HTERT RPE-1 (cell line): ENCODE data around the gene GNG4.

Source experiments
- in situ Hi-C: fragments of 300-500 bp; cut with MboI; formaldehyde crosslinking; loops from 4 replicates; pipeline ENCODE4 v1.14.3; 2020; ENCODE audit warnings: low sequenced_read_pairs

The GNG4 gene

DNA sequence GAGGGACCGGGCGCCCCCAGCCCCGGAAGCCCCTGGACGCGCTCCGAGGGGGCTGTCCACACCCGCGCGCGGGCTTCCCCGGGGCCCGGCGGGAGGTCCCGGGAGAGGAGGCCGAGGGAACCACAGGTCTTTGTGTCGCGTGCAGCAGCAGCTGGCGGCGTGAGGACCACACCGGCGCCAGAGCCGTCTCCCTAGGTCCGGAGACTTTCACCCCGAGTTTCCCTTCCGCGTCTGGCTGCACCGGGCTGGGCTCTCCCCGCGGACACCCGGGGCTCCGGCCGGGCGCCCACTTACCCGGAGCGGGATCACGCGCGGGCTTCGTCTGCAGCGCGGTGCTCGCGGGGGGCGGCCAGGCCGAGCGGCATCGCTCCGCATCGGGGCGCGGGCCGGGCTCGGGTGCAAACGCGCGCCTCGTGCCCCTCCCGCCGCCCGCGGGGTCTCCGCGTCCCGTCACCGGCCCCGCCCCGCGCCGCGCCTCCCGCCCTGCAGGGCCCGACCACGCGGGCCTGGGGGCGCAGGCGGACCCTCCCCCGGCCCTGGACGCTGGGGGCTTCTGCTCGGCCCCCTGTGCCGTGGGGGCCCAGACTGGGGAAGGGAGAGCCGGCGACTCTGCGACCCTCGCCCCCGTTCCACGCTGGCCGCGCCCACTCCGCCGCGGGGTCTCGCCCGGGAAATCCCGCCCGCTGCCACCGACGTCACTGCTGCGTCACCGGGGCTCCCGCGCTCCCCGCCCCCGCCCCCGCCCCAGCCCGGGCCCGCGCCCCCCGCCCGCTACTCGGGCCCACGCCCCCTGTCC lies at the start of gene GNG4:
Gene GNG4 (minus strand): TSS at position 417 of the 796 bp plus-strand sequence. CDS start 65,946 bp downstream, outside the sequence.
- in situ Hi-C loops: no loop called here

DNA sequence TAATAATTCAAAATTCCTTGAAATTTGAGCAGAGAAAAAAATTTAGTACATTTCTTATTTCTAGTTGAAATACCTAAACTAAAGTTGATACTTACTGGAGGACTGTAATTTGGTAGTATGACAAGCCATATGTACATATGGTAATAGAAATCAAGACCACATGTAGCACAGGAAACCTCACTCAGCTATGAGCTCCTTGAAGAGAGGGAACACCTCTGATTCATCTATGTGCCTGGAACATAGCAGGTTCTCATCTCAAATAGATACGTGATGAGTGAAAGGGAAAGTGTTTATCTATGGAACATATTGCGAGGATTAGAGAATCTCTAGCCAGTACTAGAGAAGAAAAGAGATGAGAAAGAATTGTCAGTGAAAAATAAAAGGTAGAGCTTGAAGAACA lies 47.9 kb upstream of the GNG4 start:
- in situ Hi-C loops: no loop called here

DNA sequence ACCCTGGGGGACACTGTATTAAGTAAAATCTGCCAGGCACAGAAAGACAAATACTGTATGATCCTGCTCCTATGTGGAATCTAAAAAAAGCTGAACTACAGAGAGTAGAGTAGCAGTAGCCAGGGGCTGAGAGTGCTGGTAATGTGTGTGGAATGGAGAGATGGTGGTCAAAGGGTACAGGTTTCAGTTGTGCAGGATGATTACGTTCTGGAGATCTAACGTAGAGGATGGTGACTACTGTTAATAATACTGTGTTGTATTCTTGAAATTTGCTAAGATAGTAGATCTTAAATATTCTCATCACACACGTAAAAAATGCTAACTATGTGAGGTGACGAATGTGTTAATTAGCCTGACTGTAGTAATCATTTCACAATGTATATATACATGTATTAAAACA lies 39.8 kb upstream of the GNG4 start:
- in situ Hi-C loops: no loop called here

DNA sequence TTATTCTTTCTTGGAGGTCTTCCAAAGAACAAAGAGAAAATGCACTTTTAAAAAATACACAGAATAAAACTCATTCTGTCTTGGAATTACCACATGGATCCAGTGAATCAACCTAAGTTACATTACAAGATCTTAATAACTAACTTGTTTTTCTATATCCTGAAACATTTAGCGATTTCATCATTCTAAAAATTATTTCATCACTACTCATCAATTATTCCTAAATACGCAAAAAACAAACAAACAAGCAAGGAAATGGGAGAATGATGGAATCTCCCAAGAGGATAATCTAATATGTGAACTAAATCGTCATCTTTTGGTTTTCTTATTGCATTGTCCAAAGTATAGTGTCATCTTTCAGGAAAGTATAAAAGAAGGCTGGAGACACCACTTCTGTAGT lies 38.5 kb upstream of the GNG4 start:
- in situ Hi-C loops: no loop called here

DNA sequence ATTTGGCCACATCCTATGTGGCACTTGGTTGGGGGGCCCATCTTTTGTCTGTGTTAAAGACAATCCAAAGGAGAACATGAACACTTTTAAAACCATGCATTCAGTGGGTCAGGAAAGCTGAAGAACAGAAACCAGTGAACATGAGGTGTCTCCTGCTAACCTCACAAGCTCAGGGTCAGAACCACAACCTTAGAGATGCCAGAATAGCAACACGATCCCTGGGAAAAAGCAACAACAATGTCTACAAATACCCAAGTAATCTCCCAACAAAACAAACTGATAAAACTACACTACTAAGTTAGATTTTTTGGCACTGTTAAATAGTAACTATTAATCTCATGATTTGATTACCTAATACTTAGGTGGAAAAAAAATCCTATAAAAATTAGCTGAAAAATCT lies 34.1 kb upstream of the GNG4 start:
- in situ Hi-C loops: no loop called here

DNA sequence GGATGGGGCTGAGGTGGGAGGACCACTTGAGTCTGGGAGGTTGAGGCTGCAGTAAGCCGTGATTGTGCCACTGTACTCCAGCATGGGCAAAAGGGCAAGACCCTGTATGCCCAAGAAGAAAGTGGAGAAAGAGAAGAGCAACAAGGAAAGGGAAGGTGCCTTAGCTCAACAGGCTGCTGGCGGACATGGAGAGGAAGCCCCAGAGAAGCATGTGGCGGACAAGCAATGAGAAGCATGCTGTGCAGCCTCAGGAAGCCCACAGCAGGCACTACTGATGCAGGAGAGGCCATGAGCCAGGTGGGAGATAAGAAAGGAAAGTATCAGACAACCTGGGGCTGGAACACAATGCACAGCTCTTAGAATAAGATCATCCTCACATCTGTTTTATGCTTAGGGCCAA lies 32.6 kb upstream of the GNG4 start:
- in situ Hi-C loops: no loop called here

DNA sequence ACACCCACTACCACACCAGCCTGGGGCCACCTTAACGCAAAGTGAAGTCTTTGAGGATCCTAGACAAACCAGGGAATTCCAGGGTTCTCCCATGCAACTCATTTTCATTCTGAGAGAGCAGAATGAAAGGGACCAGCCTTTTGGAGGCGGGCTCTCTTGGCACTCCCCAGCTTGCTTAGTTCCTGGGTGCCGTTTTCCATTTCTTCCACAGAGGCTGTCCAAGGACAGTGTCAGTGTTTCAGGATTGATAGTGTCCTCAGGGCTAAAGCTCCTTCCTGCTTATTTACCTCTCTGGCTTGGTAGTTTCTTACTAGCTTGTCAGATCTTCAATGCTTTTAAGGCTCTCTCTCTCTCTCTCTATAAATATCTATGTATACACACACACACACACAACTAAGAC lies 30.1 kb upstream of the GNG4 start:
- in situ Hi-C loops: no loop called here

DNA sequence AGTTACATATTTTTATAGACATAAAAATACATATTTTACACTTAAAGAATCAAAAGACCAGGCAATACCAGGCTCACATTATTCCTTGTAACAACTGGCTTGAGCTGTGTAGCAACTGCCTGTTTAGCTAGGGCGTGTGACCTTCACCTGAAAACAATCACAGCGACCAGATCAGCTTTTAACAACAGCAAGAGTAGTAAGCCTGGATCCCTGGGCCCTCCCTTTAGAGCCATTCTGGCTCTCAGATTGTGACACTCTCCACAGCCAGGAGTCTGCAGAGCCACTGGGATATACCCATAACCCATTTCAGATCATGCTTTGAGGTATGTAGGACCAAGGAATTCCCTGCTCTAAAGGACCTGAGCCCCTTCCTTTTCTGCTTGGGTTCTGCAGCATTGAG lies 29.4 kb upstream of the GNG4 start:
- in situ Hi-C loops: no loop called here

DNA sequence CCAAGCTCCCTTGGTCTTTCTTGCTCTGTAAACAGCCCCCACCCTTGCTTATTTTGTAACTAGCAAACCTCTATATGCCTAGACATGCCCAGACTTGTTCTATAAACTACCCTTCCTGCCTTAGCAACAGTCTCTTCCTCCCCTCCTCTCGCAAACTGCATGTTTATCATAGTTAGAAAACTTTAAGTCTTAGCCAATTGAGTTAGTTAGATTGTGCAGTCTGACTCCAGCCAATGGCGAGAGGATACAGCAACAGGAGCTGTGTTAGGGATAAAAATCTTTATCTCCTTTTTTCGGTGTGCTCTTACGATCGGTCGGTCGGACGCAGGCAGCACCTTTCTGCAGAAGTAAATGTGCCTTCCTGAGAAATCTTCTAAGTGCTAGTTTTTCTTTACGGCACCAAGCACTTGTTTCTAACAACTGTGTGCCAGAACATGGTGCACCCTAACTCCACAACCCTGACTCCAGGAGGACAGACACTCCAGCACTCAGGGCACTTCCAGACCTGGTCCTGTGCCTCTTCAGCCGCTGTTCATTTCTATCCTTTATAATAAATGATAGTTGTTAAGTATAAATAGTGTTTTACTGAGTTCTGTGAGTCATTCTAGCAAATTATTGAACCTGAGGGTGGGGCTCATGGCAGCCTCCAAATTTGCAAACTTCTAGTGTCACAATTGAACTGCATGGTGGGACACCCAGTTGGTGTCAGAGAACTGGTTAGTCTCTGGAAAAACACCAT lies 25.7 kb upstream of the GNG4 start:
- in situ Hi-C loops: no loop called here

DNA sequence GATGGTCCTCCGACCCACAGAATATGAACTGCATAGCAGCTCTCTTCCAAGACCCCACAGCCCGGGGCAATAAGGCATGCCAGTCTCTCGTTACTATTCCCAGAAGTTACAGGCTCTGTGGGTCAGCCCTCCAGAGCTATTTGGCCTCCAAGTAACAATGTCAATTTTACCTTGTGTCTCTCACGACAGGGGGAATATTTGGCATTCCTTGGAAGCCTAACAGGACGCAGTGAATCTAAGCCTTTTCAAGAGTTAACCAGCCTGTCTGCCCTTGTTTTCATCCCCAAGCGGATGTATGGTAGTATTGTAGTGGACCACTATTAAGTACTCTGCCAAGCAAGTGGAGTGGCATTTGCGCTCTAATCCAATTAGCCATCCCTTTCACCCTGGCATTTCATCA lies 24.4 kb upstream of the GNG4 start:
- in situ Hi-C loops: no loop called here

DNA sequence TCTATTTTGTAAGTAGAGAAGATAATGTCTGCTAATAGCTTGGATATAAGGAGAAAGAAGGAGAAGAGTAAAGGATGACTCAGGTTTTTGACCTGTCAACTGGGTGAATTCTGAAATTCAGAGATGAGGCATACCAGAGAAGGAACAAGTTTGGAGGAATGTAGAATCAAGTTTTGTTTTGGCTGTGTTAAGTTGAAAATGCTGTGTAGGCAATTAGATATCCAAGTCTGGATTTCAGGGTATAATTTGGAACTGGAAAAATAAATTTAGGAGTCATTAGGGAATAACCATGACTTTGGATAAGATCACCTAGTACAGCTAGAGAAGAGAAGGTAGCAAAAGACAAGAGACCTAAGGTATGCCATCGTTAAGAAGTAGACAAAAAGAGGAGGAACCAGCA lies 22.4 kb upstream of the GNG4 start:
- in situ Hi-C loops: no loop called here

DNA sequence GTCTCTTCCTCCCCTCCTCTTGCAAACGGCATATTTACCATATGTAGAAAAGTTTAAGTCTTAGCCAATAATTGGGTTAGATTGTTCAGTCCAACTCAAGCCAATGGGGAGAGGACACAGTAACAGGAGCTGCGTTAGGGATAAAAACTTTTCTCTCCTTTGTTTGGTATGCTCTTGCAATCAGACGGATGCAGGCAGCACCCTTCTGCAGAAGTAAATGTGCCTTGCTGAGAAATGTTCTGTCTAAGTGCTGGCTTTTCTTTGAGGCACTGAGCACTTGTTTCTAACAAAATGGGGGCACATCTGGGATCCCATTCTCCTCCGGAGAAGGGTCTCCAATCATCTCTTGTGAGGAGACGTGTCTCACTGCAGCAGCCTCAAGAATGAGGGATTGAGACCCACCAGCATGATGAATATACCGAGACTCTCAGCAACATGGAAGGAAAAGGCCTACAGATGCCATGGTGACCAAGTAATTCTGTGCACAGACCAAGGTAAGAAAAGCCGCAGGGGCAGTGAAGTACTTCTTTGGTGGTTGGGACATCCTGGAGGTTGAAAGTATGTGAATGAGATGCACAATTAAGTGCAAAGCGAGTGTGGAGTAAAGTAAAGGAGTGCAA lies 20.7 kb upstream of the GNG4 start:
- in situ Hi-C loops: no loop called here

DNA sequence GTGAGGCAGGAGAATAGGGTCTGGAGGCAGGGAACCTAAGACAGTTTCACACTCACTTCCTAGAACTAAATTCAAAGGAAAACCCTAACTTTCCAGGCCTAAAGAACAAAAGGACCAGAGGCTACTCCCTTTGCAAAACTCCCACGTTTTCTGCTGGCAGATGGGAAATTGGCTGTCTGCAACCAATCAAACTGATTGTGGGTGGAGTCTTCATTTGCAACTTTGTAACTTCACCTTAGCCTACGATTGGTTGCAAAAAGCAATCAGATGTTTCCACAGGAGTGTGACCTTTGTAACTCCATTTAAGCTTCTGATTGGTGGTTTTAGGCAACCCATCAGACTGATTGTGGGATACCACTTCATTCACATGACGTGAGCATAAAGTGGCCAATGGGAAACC lies 19.7 kb upstream of the GNG4 start:
- in situ Hi-C loops: no loop called here

DNA sequence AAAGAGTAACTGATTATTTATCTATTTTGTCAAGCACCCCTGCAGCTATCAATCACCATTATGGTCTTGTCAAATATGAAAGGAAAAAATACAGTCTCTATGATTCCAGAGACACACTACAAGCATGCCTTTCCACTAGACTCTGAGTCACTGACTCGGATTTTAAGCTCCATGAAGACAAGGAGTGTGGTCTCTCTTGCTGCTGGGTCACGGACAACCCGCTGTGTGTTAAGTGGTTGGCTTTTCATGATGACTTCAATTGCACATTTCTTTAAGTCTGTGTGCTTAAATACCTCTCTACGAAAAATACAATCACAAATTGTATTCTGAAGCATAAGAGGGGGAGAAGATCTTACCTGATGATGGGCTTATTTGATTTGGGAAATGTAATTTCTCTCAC lies 14.0 kb upstream of the GNG4 start:
- in situ Hi-C loops: no loop called here

DNA sequence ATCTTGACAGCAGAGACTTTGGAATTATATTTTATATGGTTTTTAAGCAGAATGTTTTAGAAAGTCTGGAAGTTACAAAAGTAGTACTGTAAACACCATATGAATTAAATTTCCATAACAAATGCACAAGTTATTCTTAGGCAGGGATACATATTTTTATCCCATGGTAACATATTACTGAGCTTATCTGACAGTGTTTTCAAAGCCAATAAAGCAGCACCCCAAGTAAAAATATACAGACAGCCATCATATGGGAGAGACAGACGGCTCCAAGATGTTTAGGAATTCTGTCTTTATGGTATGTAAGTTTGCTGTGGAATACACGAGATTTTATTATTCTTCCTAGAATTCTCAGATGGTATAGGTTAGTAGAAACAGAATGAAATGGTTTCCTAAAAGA lies 12.0 kb upstream of the GNG4 start:
- in situ Hi-C loops: no loop called here

DNA sequence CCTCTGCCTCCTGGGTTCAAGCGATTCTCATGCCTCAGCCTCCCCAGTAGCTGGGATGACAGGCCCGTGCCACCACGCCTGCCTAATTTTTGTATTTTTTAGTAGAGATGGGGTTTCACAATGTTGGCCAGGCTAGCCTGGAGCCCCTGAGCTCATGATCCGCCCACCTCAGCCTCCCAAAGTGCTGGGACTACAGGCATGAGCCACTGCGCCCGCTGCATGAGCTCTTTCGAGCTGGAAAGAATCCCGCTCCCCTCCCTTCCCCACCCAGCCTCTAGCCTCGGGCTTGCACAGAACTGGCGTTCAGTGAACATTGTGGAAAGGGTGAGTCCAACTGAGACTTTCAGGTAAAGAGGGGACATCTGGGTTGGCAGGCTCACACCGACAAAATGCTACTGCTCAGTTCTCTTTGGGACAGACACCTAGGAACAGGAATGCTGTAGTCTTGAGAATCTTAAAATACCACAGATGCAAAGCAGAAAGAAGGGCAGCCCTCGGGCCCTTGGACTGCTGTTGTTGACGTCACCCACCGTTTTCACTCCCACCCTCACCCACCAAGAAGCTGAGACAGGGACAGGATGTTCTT lies 9.7 kb upstream of the GNG4 start:
- in situ Hi-C loops: no loop called here

DNA sequence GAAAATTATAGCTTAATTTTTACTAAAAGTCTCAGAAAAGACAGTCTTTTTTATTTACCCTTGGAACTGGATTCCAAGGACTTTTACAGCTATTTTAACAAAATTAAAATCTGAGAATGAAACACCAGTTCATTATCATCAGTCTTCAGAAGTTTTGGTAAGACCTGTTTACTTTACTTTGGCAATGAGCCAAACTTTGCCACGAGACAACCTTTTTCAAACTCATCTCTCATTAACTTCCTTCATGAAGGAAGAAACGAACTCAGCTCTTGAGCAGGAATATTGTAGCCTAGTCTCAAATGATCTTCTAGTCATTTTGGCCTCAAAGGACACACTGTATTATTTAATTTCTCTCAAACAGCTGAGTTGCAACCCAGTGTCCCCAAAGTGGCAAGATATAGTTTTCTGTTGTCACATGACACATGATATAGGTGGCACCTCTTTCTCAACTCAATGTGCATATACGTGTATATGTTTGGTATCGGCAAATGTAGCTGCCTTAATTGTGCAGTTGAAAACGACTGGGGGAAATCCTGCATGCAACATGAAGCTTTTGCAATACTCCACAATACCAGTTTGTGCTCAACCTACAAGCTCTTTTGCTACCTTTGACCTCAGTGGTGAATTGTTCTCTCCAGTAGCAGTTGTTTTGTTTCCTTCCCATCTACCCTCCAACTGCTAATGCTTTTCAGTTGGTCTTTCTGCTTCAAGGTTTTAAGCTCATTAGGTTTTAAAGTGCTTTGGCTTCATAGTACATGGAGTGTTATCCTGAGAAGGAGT lies 8.4 kb upstream of the GNG4 start:
- in situ Hi-C loops: no loop called here

DNA sequence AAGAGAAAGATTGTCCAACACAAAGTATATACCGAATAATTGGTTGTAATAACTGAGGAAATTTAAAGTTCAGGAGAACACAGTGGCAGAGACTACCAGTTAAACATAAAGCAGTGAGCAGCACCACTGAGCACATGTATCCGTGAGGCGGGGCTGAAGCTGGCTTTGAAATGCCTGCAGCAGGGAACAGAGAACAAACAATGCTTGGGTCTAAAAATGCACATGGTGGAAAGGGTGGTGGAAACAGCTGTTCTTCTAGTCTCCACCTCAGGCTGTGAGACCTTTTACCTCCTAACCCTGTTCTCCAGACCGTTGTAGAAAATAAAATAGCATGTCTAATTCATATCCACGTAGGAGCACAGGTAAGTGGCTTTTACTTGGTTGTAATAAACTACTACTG lies 7.7 kb upstream of the GNG4 start:
- in situ Hi-C loops: no loop called here

DNA sequence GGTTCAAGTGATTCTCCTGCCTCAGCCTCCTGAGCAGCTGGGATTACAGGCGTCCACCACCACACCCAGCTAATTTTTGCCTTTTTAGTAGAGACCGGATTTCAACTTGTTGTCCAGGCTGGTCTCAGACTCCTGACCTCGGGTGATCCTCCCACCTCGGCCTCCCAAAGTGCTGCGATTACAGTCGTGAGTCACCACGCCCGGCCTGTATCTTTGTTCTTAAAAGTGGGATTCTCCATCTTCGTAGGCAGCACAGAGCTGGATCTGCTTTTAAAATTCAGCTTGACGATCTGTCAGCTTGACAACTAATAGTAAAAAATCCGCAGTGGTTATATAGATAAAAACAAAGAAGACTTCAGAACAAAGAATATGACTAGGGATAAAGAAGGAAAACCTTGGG lies 2.8 kb upstream of the GNG4 start:
- in situ Hi-C loops: no loop called here

DNA sequence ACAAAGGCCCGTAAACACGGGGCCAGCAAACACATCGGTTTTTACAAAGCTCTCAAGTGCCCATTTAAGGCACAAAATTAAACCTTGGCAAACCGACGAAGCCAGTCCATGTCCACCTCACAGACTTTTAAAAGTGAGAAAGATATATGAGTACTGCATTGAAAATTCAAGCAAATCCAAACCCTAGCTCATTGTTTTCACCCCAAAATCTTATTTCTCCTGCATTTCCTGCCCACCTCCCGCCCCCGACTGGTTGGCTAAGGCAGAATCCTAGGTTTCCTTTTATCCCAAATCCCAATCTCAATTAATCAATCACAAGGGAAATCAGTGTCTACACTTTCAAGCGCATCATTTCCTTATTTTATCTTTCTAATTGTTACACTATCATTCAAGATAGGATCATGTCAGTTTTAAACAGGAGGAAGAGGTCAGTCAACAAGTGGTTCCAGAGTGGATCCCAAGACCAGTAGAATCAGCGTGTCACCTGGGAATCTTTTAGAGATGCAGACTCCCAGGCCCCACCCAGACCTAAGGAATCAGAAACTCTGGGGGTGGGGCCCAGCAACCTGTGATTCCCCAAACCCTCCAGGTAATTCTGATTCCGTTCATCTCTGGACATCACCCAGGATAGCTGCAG lies 1.7 kb upstream of the GNG4 start:
- in situ Hi-C loops: no loop called here
